MM.1S (cell line): Measurements from ENCODE around the gene ADAP1.

ENCODE experiments used
- EZH2 ChIP-seq: fragments of 300-600 bp; sonication (generic); optimal IDR thresholded peaks from 2 replicates; pipeline ENCODE3; 2017; ENCODE audit warnings: low read depth, mild to moderate bottlenecking, antibody characterized with exemption, low read length, mixed read lengths
- EZH2phosphoT487 ChIP-seq: fragments of 300-600 bp; sonication (generic); IDR thresholded peaks from 2 replicates; pipeline ENCODE4 v1.6.1; 2018; ENCODE audit warnings: antibody characterized with exemption, low read length
- TF ChIP-seq, protein P1 (sequence below): fragments of 300-600 bp; sonication (generic); IDR thresholded peaks from 2 replicates; pipeline ENCODE4 v1.5.1; 2016; ENCODE audit warnings: antibody characterized with exemption, low read length, mixed read lengths

DNA sequence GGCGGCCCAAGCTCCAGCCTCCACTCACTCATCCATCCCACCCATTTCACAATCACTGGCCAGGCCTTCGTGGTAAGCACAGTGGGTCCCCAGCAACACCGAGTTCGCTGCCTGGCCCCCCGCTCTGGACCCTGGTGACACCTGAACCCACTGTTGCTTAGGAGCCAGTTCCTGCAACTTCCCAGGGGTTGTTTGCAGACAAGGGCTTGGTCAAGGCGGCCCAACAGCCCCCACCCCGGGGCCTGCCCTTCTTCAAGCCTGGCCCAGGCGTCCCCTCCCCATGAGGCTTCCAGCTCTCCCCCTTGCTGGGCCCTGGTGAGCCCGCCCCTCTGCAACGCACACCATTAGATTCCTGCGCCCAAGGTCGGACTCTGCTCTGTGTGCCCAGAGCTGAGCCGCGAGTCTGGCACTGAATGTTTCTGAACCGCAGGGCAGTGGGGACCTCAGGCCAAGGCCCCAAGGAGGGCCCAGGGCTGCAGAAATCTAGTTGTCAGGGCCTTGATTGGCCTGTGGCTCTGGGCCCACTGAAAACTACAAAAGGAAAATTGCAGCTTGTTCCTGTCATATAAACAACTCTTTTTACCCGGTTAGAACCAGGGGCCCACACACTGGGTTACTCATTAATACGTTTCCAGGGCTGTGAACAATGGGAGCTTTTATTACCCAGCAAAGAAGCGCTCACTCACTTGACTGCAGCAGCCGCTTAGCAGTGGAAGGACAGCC is 23.0 kb upstream of the ADAP1 start:
- TF ChIP-seq, protein P1, sequence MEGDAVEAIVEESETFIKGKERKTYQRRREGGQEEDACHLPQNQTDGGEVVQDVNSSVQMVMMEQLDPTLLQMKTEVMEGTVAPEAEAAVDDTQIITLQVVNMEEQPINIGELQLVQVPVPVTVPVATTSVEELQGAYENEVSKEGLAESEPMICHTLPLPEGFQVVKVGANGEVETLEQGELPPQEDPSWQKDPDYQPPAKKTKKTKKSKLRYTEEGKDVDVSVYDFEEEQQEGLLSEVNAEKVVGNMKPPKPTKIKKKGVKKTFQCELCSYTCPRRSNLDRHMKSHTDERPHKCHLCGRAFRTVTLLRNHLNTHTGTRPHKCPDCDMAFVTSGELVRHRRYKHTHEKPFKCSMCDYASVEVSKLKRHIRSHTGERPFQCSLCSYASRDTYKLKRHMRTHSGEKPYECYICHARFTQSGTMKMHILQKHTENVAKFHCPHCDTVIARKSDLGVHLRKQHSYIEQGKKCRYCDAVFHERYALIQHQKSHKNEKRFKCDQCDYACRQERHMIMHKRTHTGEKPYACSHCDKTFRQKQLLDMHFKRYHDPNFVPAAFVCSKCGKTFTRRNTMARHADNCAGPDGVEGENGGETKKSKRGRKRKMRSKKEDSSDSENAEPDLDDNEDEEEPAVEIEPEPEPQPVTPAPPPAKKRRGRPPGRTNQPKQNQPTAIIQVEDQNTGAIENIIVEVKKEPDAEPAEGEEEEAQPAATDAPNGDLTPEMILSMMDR = no peak
- no peak for TF ChIP-seq EZH2
- no peak for TF ChIP-seq EZH2phosphoT487
